ENCODE results near the gene GBX2.

The GBX2 gene

GRCh38 chr2:236168110-236169080 is at the start of gene GBX2:
TSS of gene GBX2 (minus strand) at chr2:236168386. CDS start at chr2:236167971, 415 bp downstream.
- TF ChIP-seq CTCF (IDR thresholded peaks at IDR 0.05; ENCODE audit: low read depth, low read length, missing control alignments): no peak
- in situ Hi-C loops (cut with HindIII; ENCODE audit: low sequenced_read_pairs): no loop called here
- no peak for DNase-seq (ENCODE audit: low read depth)
- peak within 1 kb of the TSS; percentile 50 for H3K4me3 ChIP-seq (ENCODE audit: low read depth, low read length)

GRCh38 chr2:236217926-236218325 is 49.7 kb upstream of the GBX2 start:
- no peak for DNase-seq (ENCODE audit: low read depth)
- in situ Hi-C loops (cut with HindIII; ENCODE audit: low sequenced_read_pairs): no loop called here
- H3K4me3 ChIP-seq (ENCODE audit: low read depth, low read length): no peak overlapping the region
- TF ChIP-seq CTCF (IDR thresholded peaks at IDR 0.05; ENCODE audit: low read depth, low read length, missing control alignments): no peak

- no peak for TF ChIP-seq CTCF (IDR thresholded peaks at IDR 0.05; ENCODE audit: low read depth, low read length, missing control alignments)
- in situ Hi-C loops (cut with HindIII; ENCODE audit: low sequenced_read_pairs): no loop called here
- no peak overlapping the region for H3K4me3 ChIP-seq (ENCODE audit: low read depth, low read length)
- DNase-seq (ENCODE audit: low read depth): no peak
Measured at GRCh38 chr2:236216711-236217110, 48.5 kb upstream of the GBX2 start.

- H3K4me3 ChIP-seq (ENCODE audit: low read depth, low read length): no peak overlapping the region
- DNase-seq (ENCODE audit: low read depth): no peak
- no peak for TF ChIP-seq CTCF (IDR thresholded peaks at IDR 0.05; ENCODE audit: low read depth, low read length, missing control alignments)
- in situ Hi-C loops (cut with HindIII; ENCODE audit: low sequenced_read_pairs): no loop called here
Measured at GRCh38 chr2:236215761-236216333, 47.7 kb upstream of the GBX2 start.

GRCh38 chr2:236215196-236215595 is 47.0 kb upstream of the GBX2 start:
- in situ Hi-C loops (cut with HindIII; ENCODE audit: low sequenced_read_pairs): no loop called here
- TF ChIP-seq CTCF (IDR thresholded peaks at IDR 0.05; ENCODE audit: low read depth, low read length, missing control alignments): no peak
- DNase-seq (ENCODE audit: low read depth): no peak
- no peak overlapping the region for H3K4me3 ChIP-seq (ENCODE audit: low read depth, low read length)

- no peak for TF ChIP-seq CTCF (IDR thresholded peaks at IDR 0.05; ENCODE audit: low read depth, low read length, missing control alignments)
- no peak for DNase-seq (ENCODE audit: low read depth)
- in situ Hi-C loops (cut with HindIII; ENCODE audit: low sequenced_read_pairs): no loop called here
- no peak overlapping the region for H3K4me3 ChIP-seq (ENCODE audit: low read depth, low read length)
Measured at GRCh38 chr2:236214376-236214995, 46.3 kb upstream of the GBX2 start.
